HepG2 (cell line): ENCODE results near the gene CGB8. TPM values are rescaled to one million over a fixed set of nuclear protein-coding genes. Genes with fewer than 3 reads are reported as not detected.
A peak's percentile ranks its signal among the peaks of the same experiment; 100 is the strongest.

Experiments
- ATF7-NPFF ChIP-seq: sonication (generic); formaldehyde crosslinking; IDR thresholded peaks from 2 replicates; pipeline ENCODE4 v1.8.1; 2023; ENCODE audit warnings: mild to moderate bottlenecking, low read depth, missing genetic modification reagents, moderate library complexity
- ATRX ChIP-seq: sonication (generic); formaldehyde crosslinking; IDR thresholded peaks from 2 replicates; pipeline ENCODE4 v1.4.0; 2020; ENCODE audit warnings: missing genetic modification reagents, borderline replicate concordance
- BRD4 ChIP-seq: sonication (generic); formaldehyde crosslinking; IDR thresholded peaks from 2 replicates; pipeline ENCODE4 v1.4.0; 2020; ENCODE audit warnings: missing genetic modification reagents
- CENPX ChIP-seq: sonication (generic); formaldehyde crosslinking; IDR thresholded peaks from 2 replicates; pipeline ENCODE4 v1.9.0; 2021; ENCODE audit warnings: mild to moderate bottlenecking, missing genetic modification reagents, moderate library complexity
- ETV6 ChIP-seq: sonication (generic); formaldehyde crosslinking; conservative IDR thresholded peaks from 2 replicates; pipeline ENCODE4 v1.4.0; 2020; ENCODE audit warnings: missing genetic modification reagents
- GABPB1 ChIP-seq: IDR thresholded peaks from 2 replicates; pipeline ENCODE4 v1.6.1; 2016; ENCODE audit warnings: mild to moderate bottlenecking, missing genetic modification reagents, moderate library complexity, missing compliant biosample characterization
- GATAD2A ChIP-seq: IDR thresholded peaks from 2 replicates; pipeline ENCODE4 v1.6.1; 2016
- GTF2F1 ChIP-seq: fragments of 150-350 bp; IDR thresholded peaks from 2 replicates; pipeline ENCODE4 v1.6.1; 2014; ENCODE audit warnings: low read length
- MAFG ChIP-seq: sonication (generic); formaldehyde crosslinking; IDR thresholded peaks from 2 replicates; pipeline ENCODE4 v1.5.1; 2020; ENCODE audit warnings: mild to moderate bottlenecking, missing genetic modification reagents
- MED8 ChIP-seq: sonication (generic); formaldehyde crosslinking; IDR thresholded peaks from 2 replicates; pipeline ENCODE4 v1.8.1; 2023; ENCODE audit warnings: mild to moderate bottlenecking, missing genetic modification reagents; ENCODE audit not compliant: insufficient replicate concordance
- PHB2 ChIP-seq: fragments of 450-650 bp; IDR thresholded peaks from 2 replicates; pipeline ENCODE4 v1.6.1; 2018; ENCODE audit not compliant: partially characterized antibody
- RARG ChIP-seq: sonication (generic); formaldehyde crosslinking; IDR thresholded peaks from 2 replicates; pipeline ENCODE4 v1.4.0; 2020; ENCODE audit warnings: low read depth, mild to moderate bottlenecking, missing genetic modification reagents
- RFX5 ChIP-seq: IDR thresholded peaks from 2 replicates; pipeline ENCODE4 v1.6.1; 2011; ENCODE audit warnings: low read depth, low read length, improper control_type of control experiment
- TAF15 ChIP-seq: fragments of 200-400 bp; formaldehyde crosslinking; IDR thresholded peaks from one replicate; pipeline ENCODE4 v1.6.1; 2018; ENCODE audit warnings: mild to moderate bottlenecking, low read depth, low read length; ENCODE audit not compliant: poor library complexity, severe bottlenecking
- TBX2 ChIP-seq: sonication (generic); formaldehyde crosslinking; IDR thresholded peaks from 2 replicates; pipeline ENCODE4 v1.5.0; 2020; ENCODE audit warnings: missing genetic modification reagents, mild to moderate bottlenecking, borderline replicate concordance
- ZBTB7B ChIP-seq: sonication (generic); formaldehyde crosslinking; IDR thresholded peaks from 2 replicates; pipeline ENCODE4 v1.4.0; 2020; ENCODE audit warnings: missing genetic modification reagents
- ZC3H4 ChIP-seq: sonication (generic); formaldehyde crosslinking; IDR thresholded peaks from 2 replicates; pipeline ENCODE4 v1.4.0; 2020; ENCODE audit warnings: missing genetic modification reagents, borderline replicate concordance
- ZFP36L1 ChIP-seq: sonication (generic); formaldehyde crosslinking; IDR thresholded peaks from 2 replicates; pipeline ENCODE4 v1.8.0; 2022; ENCODE audit warnings: mild to moderate bottlenecking, missing genetic modification reagents, moderate library complexity
- ZSCAN20 ChIP-seq: sonication (generic); formaldehyde crosslinking; IDR thresholded peaks from 2 replicates; pipeline ENCODE4 v1.4.0; 2020; ENCODE audit warnings: missing genetic modification reagents, mild to moderate bottlenecking, borderline replicate concordance
- polyA plus RNA-seq, 8 experiments: library from polyadenylated mRNA; depleted of rRNA in 3 of 8; stranded (reverse) in 7 of 8; unstranded in 1 of 8; fragments of >200 nt; fragmentation: Illumina TruSeq in 4 of 8; extraction: Trizol in 4 of 8; gene quantifications; 2 replicates each; pipeline versions ENCODE4 v1.2.1 to v1.2.3, GENCODE V29; 2011 to 2016; ENCODE audit warnings: low read depth in 4 of 8, missing spikeins in 1 of 8, mixed read lengths in 1 of 8; ENCODE audit not compliant: insufficient read depth in 1 of 8
- total RNA-seq, 5 experiments: library from RNA; depleted of rRNA; stranded (reverse); fragments of >200 nt; fragmentation: Illumina TruSeq; extraction: Trizol; gene quantifications; 2 replicates each; pipeline ENCODE4 v1.2.3, GENCODE V29; 2016; ENCODE audit warnings: low read depth in 1 of 5
- TF ChIP-seq, protein P1 (sequence below): sonication (generic); formaldehyde crosslinking; IDR thresholded peaks from 2 replicates; pipeline ENCODE4 v1.4.0; 2020; ENCODE audit warnings: missing genetic modification reagents
- TF ChIP-seq, protein P2 (sequence below): sonication (generic); formaldehyde crosslinking; IDR thresholded peaks from 2 replicates; pipeline ENCODE4 v1.5.0; 2020; ENCODE audit warnings: missing genetic modification reagents, mild to moderate bottlenecking, borderline replicate concordance
- TF ChIP-seq, protein P3 (sequence below): sonication (generic); formaldehyde crosslinking; IDR thresholded peaks from 2 replicates; pipeline ENCODE4 v1.9.0; 2021; ENCODE audit warnings: missing genetic modification reagents, borderline replicate concordance

Gene CGB8
- total and polyA plus RNA-seq, 2 of the 13 experiments (the other 11 are each of a cell fraction or from before 2014, with no cell fraction given) = not detected

DNA sequence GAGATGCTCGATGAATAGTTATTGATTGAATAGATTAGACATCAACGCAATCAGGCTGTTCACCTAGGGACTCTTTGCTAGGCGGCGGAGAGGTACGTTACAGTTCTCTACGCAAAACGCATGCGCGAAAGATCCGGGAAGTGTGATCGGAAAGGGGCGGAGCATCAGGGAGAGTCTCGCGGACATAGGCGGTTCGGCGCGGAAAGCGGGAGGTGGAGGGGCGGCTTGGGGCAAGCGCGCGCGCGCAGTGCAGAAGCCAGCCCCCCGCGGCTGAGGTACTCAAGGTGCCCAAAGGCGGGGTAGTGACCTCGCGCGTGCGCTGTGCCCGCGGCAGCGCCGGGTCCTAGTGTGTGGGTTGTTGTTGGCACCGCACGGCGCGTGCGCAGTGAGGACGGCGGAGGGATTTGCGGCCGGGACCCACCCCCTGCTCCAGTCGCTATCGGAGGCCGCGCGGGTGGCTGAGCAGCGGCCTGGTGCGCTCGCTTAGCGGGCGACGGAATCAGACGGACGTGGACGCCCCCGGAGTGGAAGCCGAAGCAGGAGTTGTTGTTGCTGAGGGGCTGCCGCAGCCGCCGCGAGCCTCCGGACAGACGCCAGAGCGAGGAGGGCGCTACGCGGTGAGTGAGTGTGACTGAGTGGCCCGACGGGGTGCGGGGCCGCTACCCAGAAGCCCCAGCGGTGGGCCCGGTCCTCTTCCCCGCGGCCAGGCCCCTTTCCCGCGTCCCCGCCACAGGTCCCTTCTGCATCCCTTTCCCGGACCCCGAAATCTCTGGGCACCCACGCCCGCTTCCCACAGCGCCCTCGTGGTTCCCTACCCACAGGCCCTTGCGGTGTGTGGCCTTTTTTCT is 36.3 kb upstream of the CGB8 start, which contains the start of gene SNRNP70 (continued):
- TF ChIP-seq MAFG (CRISPR knock-in tag) (peak; percentile 67; the same call in 1 of the 2 replicates), ATF7-NPFF (peak; percentile 69; the same call in 1 of the 2 replicates), ZFP36L1 (CRISPR knock-in tag) (no peak), TBX2 (peak; percentile 80), GATAD2A (peak; percentile 50; the same call in 1 of the 2 replicates), CENPX (no peak), GTF2F1 (no peak), PHB2 (no peak), TAF15 (peak; percentile 49), ZSCAN20 (CRISPR knock-in tag) (peak; percentile 82; the same call in 1 of the 2 replicates), ZC3H4 (CRISPR knock-in tag) (peak; percentile 53; the same call in 1 of the 2 replicates), ETV6 (CRISPR knock-in tag) (peak; percentile 70; the same call in 1 of the 2 replicates), ZBTB7B (CRISPR knock-in tag) (peak; percentile 51; the same call in 1 of the 2 replicates), GABPB1 (peak; percentile 89), RARG (CRISPR knock-in tag) (0 out of 2 replicates have a peak, but pooled peaks have one; percentile 62), ATRX (CRISPR knock-in tag) (no peak), RFX5 (no peak), BRD4 (CRISPR knock-in tag) (peak; percentile 86), MED8 (peak; percentile 24)
- TF ChIP-seq, protein P1, sequence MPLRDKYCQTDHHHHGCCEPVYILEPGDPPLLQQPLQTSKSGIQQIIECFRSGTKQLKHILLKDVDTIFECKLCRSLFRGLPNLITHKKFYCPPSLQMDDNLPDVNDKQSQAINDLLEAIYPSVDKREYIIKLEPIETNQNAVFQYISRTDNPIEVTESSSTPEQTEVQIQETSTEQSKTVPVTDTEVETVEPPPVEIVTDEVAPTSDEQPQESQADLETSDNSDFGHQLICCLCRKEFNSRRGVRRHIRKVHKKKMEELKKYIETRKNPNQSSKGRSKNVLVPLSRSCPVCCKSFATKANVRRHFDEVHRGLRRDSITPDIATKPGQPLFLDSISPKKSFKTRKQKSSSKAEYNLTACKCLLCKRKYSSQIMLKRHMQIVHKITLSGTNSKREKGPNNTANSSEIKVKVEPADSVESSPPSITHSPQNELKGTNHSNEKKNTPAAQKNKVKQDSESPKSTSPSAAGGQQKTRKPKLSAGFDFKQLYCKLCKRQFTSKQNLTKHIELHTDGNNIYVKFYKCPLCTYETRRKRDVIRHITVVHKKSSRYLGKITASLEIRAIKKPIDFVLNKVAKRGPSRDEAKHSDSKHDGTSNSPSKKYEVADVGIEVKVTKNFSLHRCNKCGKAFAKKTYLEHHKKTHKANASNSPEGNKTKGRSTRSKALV (CRISPR knock-in tag) = 0 out of 2 replicates have a peak, but pooled peaks have one; percentile 57
- TF ChIP-seq, protein P2, sequence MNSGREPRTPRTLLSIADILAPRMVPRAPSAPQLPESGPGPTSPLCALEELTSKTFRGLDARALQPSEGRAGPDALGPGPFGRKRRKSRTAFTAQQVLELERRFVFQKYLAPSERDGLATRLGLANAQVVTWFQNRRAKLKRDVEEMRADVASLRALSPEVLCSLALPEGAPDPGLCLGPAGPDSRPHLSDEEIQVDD (CRISPR knock-in tag) = peak; percentile 93
- TF ChIP-seq, protein P3, sequence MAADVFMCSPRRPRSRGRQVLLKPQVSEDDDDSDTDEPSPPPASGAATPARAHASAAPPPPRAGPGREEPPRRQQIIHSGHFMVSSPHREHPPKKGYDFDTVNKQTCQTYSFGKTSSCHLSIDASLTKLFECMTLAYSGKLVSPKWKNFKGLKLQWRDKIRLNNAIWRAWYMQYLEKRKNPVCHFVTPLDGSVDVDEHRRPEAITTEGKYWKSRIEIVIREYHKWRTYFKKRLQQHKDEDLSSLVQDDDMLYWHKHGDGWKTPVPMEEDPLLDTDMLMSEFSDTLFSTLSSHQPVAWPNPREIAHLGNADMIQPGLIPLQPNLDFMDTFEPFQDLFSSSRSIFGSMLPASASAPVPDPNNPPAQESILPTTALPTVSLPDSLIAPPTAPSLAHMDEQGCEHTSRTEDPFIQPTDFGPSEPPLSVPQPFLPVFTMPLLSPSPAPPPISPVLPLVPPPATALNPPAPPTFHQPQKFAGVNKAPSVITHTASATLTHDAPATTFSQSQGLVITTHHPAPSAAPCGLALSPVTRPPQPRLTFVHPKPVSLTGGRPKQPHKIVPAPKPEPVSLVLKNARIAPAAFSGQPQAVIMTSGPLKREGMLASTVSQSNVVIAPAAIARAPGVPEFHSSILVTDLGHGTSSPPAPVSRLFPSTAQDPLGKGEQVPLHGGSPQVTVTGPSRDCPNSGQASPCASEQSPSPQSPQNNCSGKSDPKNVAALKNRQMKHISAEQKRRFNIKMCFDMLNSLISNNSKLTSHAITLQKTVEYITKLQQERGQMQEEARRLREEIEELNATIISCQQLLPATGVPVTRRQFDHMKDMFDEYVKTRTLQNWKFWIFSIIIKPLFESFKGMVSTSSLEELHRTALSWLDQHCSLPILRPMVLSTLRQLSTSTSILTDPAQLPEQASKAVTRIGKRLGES (CRISPR knock-in tag) = peak; percentile 38; the same call in 1 of the 2 replicates
